Liver (tissue), 9 donors: ENCODE results near the gene CYBRD1. TPM values are rescaled to one million over a fixed set of nuclear protein-coding genes. Genes with fewer than 3 reads are reported as not detected.

Experiments used
- DNase-seq: peaks from one replicate; pipeline ENCODE4 v3.0.0-alpha.2; 2017; ENCODE audit warnings: low spot score
- H3K27ac ChIP-seq, 2 donors: one replicate each; pipeline ENCODE4 v1.7.0; 2013; ENCODE audit warnings: inconsistent platforms in 2 of 2, low read length in 2 of 2, control low read depth in 1 of 2, low read depth in 1 of 2, mild to moderate bottlenecking in 1 of 2
- H3K27me3 ChIP-seq, 4 donors: one replicate each; pipeline versions ENCODE4 v1.6.1 to v1.7.0; 2013; ENCODE audit warnings: low read length in 3 of 4, inconsistent platforms in 1 of 4, mild to moderate bottlenecking in 1 of 4, moderate library complexity in 1 of 4; ENCODE audit not compliant: control insufficient read depth in 4 of 4, insufficient read depth in 4 of 4
- H3K36me3 ChIP-seq, 4 donors: one replicate each; pipeline versions ENCODE4 v1.6.1 to v1.7.0; 2013; ENCODE audit warnings: low read length in 3 of 4, mild to moderate bottlenecking in 3 of 4, low read depth in 1 of 4, moderate library complexity in 1 of 4; ENCODE audit not compliant: control insufficient read depth in 4 of 4, insufficient read depth in 3 of 4
- H3K4me1 ChIP-seq, 4 donors: one replicate each; pipeline versions ENCODE4 v1.6.1 to v1.7.0; 2013; ENCODE audit warnings: low read length in 3 of 4, mild to moderate bottlenecking in 3 of 4, moderate library complexity in 1 of 4; ENCODE audit not compliant: control insufficient read depth in 4 of 4, insufficient read depth in 4 of 4
- H3K4me3 ChIP-seq, 3 donors: one replicate each; pipeline versions ENCODE4 v1.6.1 to v1.7.0; 2013; ENCODE audit warnings: low read length in 3 of 3, control low read depth in 1 of 3, low read depth in 1 of 3, mild to moderate bottlenecking in 1 of 3
- H3K9ac ChIP-seq, 2 donors: one replicate each; pipeline ENCODE4 v1.7.0; 2013; ENCODE audit warnings: low read length in 2 of 2, mild to moderate bottlenecking in 2 of 2, moderate library complexity in 2 of 2, control low read depth in 1 of 2, low read depth in 1 of 2
- H3K9me3 ChIP-seq, 4 donors: one replicate each; pipeline versions ENCODE4 v1.6.1 to v1.7.0; 2013; ENCODE audit warnings: low read length in 3 of 4; ENCODE audit not compliant: control insufficient read depth in 4 of 4
- ATF3 ChIP-seq: IDR thresholded peaks from 2 replicates; pipeline ENCODE4 v1.6.1; 2016; ENCODE audit warnings: antibody characterized with exemption
- EGR1 ChIP-seq, 2 donors: IDR thresholded peaks; 2 replicates each; pipeline ENCODE4 v1.6.1; 2016 to 2018; ENCODE audit warnings: antibody characterized with exemption in 2 of 2, low read depth in 2 of 2
- FOXA1 ChIP-seq: IDR thresholded peaks from 2 replicates; pipeline ENCODE4 v1.6.1; 2016; ENCODE audit warnings: antibody characterized with exemption
- FOXA2 ChIP-seq: IDR thresholded peaks from 2 replicates; pipeline ENCODE4 v1.6.1; 2016; ENCODE audit warnings: antibody characterized with exemption
- GABPA ChIP-seq, 2 donors: IDR thresholded peaks in 1 of 2; conservative IDR thresholded peaks in 1 of 2; 2 replicates each; pipeline ENCODE4 v1.6.1; 2016; ENCODE audit warnings: antibody characterized with exemption in 2 of 2, mild to moderate bottlenecking in 1 of 2, moderate library complexity in 1 of 2
- HNF4A ChIP-seq, 2 donors: conservative IDR thresholded peaks; 2 replicates each; pipeline ENCODE4 v1.6.1; 2016; ENCODE audit warnings: antibody characterized with exemption in 2 of 2, mild to moderate bottlenecking in 2 of 2
- HNF4G ChIP-seq: IDR thresholded peaks from 2 replicates; pipeline ENCODE4 v1.6.1; 2016; ENCODE audit warnings: antibody characterized with exemption
- JUND ChIP-seq, 2 donors: IDR thresholded peaks; 2 replicates each; pipeline ENCODE4 v1.6.1; 2016; ENCODE audit warnings: antibody characterized with exemption in 2 of 2
- MAX ChIP-seq: IDR thresholded peaks from 2 replicates; pipeline ENCODE4 v1.6.1; 2016; ENCODE audit warnings: antibody characterized with exemption
- NR2F2 ChIP-seq: IDR thresholded peaks from 2 replicates; pipeline ENCODE4 v1.6.1; 2016; ENCODE audit warnings: antibody characterized with exemption
- RAD21 ChIP-seq, 2 donors: IDR thresholded peaks; 2 replicates each; pipeline ENCODE4 v1.6.1; 2016; ENCODE audit warnings: antibody characterized with exemption in 2 of 2, mild to moderate bottlenecking in 2 of 2
- RXRA ChIP-seq, 2 donors: IDR thresholded peaks; 2 replicates each; pipeline ENCODE4 v1.6.1; 2017 to 2018; ENCODE audit warnings: antibody characterized with exemption in 2 of 2, mild to moderate bottlenecking in 1 of 2
- SP1 ChIP-seq: IDR thresholded peaks from 2 replicates; pipeline ENCODE4 v1.6.1; 2018; ENCODE audit warnings: antibody characterized with exemption, mild to moderate bottlenecking
- TAF1 ChIP-seq: conservative IDR thresholded peaks from 2 replicates; pipeline ENCODE4 v1.6.1; 2016; ENCODE audit warnings: antibody characterized with exemption, mild to moderate bottlenecking
- YY1 ChIP-seq: IDR thresholded peaks from 2 replicates; pipeline ENCODE4 v1.6.1; 2016; ENCODE audit warnings: antibody characterized with exemption, mild to moderate bottlenecking
- ZBTB33 ChIP-seq: IDR thresholded peaks from 2 replicates; pipeline ENCODE4 v1.6.1; 2016; ENCODE audit warnings: antibody characterized with exemption
- WGBS: extraction: QIAGEN DNeasy Blood & Tissue Kit; methylation state at CpG from one replicate; pipeline ENCODE4 v1.1.7; 2013; 5-methylcytosine and 5-hydroxymethylcytosine counted together
- polyA plus RNA-seq, 2 donors: library from polyadenylated mRNA; stranded (reverse) in 1 of 2; unstranded in 1 of 2; fragments of 200-250 nt in 1 of 2; fragments of >200 nt in 1 of 2; fragmentation: Nextera tagmentation in 1 of 2; extraction: Ambion mirVana in 1 of 2; gene quantifications; one replicate each; pipeline versions ENCODE4 v1.2.1 to v1.2.3, GENCODE V29; 2013 to 2015
- total RNA-seq, 2 donors: library from RNA; depleted of rRNA; stranded (reverse); fragments of >200 nt; gene quantifications; one replicate each; pipeline ENCODE4 v1.2.3, GENCODE V29; 2014
- TF ChIP-seq, protein P1 (sequence below): fragments of 150-350 bp; IDR thresholded peaks from 2 replicates; pipeline ENCODE4 v1.5.1; 2017; ENCODE audit warnings: improper control_type of control experiment, low read depth, low read length; ENCODE audit not compliant: missing input control
- TF ChIP-seq, protein P2 (sequence below): IDR thresholded peaks from 2 replicates; pipeline ENCODE4 v1.6.1; 2016; ENCODE audit warnings: antibody characterized with exemption, mild to moderate bottlenecking
- donor health status: healthy.
- donor health status: healthy.
- donor health status: healthy.
- donor health status: healthy.
- donor health status: healthy.

CYBRD1 gene
- total and polyA plus RNA-seq, 4 donors, result 5.8 to 51.1 (median 9.4) TPM

GRCh38 chr2:171566753-171567152 lies 44.5 kb downstream of the CYBRD1 start (continued):
- TF ChIP-seq ZBTB33, result no peak

DNA sequence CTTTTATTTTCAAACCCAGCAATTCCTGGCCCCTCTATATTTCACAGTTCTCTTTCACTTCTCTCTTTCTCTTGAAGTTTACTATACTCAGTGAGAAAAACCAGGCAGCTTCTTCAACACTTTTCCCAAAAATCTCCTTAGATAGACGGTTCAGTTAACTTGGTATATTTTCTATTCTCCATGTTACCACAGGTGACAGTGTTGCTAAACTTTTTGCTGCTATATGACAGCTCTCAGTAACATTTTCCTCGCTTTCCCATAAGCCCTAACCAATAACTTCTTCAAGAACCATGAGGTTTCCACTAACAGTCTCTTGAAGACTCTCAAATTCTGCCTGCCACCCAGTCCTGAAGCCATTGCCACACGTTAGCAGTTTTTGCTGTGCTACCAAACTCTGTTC lies 45.8 kb downstream of the CYBRD1 start:
- WGBS, result 69% methylated on average over 3 of the region's 3 CpGs
- H3K27ac ChIP-seq, result no peak overlapping the region
- TF ChIP-seq NR2F2, result no peak
- TF ChIP-seq ATF3, result no peak
- no peak for TF ChIP-seq FOXA2
- TF ChIP-seq HNF4G, result no peak
- no peak for TF ChIP-seq HNF4A (conservative IDR thresholded peaks at IDR 0.05)
- TF ChIP-seq ZBTB33, result no peak
- TF ChIP-seq YY1, result no peak
- no peak for TF ChIP-seq JUND (IDR thresholded peaks at IDR 0.05)
- no peak for TF ChIP-seq MAX
- TF ChIP-seq FOXA1, result no peak
- TF ChIP-seq TAF1, result no peak
- TF ChIP-seq, protein P1, sequence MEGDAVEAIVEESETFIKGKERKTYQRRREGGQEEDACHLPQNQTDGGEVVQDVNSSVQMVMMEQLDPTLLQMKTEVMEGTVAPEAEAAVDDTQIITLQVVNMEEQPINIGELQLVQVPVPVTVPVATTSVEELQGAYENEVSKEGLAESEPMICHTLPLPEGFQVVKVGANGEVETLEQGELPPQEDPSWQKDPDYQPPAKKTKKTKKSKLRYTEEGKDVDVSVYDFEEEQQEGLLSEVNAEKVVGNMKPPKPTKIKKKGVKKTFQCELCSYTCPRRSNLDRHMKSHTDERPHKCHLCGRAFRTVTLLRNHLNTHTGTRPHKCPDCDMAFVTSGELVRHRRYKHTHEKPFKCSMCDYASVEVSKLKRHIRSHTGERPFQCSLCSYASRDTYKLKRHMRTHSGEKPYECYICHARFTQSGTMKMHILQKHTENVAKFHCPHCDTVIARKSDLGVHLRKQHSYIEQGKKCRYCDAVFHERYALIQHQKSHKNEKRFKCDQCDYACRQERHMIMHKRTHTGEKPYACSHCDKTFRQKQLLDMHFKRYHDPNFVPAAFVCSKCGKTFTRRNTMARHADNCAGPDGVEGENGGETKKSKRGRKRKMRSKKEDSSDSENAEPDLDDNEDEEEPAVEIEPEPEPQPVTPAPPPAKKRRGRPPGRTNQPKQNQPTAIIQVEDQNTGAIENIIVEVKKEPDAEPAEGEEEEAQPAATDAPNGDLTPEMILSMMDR, result no peak
- TF ChIP-seq EGR1 (IDR thresholded peaks at IDR 0.05; ENCODE audit: low read depth in 2 of 2), result no peak
- no peak for TF ChIP-seq SP1
- no peak for TF ChIP-seq RAD21 (IDR thresholded peaks at IDR 0.05)
- no peak for TF ChIP-seq GABPA (IDR thresholded peaks at IDR 0.05 in 1 of 2, conservative IDR thresholded peaks at IDR 0.05 in 1 of 2)
- H3K27me3 ChIP-seq, result no peaks in the 10 kb centered on the region
- H3K9ac ChIP-seq, result no peak overlapping the region
- H3K4me3 ChIP-seq, result no peak overlapping the region
- H3K9me3 ChIP-seq, result no peaks in the 10 kb centered on the region
- no peaks in the 10 kb centered on the region for H3K4me1 ChIP-seq
- DNase-seq, result no peak
- no peaks in the 10 kb centered on the region for H3K36me3 ChIP-seq

DNA sequence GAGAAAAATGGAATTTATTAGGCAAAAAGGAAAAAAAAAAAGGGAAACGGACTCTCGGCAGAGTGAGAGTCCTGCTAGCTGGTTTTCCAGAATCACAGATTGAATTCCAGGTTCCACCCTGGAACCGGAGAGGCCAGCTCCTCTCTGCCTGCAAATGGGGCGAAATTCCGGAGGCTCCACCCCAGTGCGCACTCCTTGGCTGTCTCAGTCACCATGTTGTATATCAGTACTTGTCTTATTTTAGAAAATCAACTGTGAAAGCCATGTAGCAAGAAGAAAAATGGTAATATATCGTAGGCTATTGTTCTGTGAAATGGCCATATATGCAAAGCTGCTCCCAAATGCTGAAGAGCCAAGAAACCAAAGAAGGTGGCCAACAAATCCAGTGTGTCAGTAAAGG lies 49.4 kb downstream of the CYBRD1 start:
- H3K27ac ChIP-seq, result no peak overlapping the region
- no peak overlapping the region for H3K9ac ChIP-seq
- no peaks in the 10 kb centered on the region for H3K9me3 ChIP-seq
- H3K27me3 ChIP-seq, result no peaks in the 10 kb centered on the region
- no peaks in the 10 kb centered on the region for H3K36me3 ChIP-seq
- 79% methylated on average over 7 of the region's 7 CpGs for WGBS
- no peaks in the 10 kb centered on the region for H3K4me1 ChIP-seq
- H3K4me3 ChIP-seq, result no peak overlapping the region
- no peak for DNase-seq
- TF ChIP-seq, protein P1, result no peak
- TF ChIP-seq TAF1, result no peak
- TF ChIP-seq, protein P2, sequence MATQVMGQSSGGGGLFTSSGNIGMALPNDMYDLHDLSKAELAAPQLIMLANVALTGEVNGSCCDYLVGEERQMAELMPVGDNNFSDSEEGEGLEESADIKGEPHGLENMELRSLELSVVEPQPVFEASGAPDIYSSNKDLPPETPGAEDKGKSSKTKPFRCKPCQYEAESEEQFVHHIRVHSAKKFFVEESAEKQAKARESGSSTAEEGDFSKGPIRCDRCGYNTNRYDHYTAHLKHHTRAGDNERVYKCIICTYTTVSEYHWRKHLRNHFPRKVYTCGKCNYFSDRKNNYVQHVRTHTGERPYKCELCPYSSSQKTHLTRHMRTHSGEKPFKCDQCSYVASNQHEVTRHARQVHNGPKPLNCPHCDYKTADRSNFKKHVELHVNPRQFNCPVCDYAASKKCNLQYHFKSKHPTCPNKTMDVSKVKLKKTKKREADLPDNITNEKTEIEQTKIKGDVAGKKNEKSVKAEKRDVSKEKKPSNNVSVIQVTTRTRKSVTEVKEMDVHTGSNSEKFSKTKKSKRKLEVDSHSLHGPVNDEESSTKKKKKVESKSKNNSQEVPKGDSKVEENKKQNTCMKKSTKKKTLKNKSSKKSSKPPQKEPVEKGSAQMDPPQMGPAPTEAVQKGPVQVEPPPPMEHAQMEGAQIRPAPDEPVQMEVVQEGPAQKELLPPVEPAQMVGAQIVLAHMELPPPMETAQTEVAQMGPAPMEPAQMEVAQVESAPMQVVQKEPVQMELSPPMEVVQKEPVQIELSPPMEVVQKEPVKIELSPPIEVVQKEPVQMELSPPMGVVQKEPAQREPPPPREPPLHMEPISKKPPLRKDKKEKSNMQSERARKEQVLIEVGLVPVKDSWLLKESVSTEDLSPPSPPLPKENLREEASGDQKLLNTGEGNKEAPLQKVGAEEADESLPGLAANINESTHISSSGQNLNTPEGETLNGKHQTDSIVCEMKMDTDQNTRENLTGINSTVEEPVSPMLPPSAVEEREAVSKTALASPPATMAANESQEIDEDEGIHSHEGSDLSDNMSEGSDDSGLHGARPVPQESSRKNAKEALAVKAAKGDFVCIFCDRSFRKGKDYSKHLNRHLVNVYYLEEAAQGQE, result no peak
- no peak for TF ChIP-seq ATF3
- TF ChIP-seq FOXA1, result no peak
- no peak for TF ChIP-seq JUND (IDR thresholded peaks at IDR 0.05)
- no peak for TF ChIP-seq NR2F2
- TF ChIP-seq RXRA (IDR thresholded peaks at IDR 0.05), result no peak
- TF ChIP-seq SP1, result no peak
- TF ChIP-seq EGR1 (IDR thresholded peaks at IDR 0.05; ENCODE audit: low read depth in 2 of 2), result no peak
- TF ChIP-seq GABPA (IDR thresholded peaks at IDR 0.05 in 1 of 2, conservative IDR thresholded peaks at IDR 0.05 in 1 of 2), result no peak
